Measurements from ENCODE around the gene ACACB.

Gene ACACB

DNA sequence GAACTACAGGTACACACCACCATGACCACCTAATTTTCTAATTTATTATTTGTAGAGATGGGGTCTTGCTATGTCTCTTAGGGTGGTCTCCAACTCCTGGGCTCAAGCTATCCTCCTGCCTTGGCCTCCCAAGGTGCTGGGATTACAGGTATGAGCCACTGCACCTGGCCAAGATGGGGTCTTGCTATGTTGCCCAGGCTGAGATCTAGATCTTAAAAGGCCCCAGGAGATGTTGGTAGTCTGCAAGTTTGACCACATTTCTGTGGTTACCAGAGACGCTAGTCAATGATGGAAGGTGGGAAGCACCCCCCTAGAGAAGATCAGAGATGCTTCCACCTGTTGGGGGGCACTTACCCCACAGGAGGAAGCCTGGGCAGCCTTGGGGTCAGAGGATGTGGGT, 158.0 kb downstream of the ACACB start:
- no peak overlapping the region for H3K4me3 ChIP-seq (ENCODE audit: low read depth in 1 of 2, low read length in 2 of 2)

DNA sequence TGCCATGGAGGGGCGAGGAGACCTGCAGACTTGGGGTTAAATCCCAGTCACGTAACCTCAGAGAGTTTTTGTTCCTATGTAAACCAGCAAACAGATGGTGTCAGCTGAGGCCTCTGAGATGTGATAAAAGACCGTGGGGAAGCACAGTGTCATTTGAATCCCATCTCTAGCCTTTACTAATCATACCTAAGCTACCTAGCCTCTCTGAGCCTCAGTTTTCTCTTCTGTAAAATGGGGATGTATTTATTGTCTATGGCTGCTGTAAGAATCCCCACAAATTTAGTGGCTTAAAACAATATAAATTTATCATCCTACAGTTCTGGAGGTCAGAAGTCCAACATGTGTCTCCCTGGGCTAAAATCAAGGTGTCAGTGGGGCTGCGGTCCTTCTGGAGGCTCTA, 158.8 kb downstream of the ACACB start:
- Histone ChIP-seq H3K27ac (ENCODE audit: low read depth, low read length) (no peak overlapping the region), H3K36me3 (ENCODE audit: insufficient read depth, low read length) (no peaks in the 10 kb centered on the region), H3K9me3 (ENCODE audit: low read length) (no peaks in the 10 kb centered on the region), H3K27me3 (ENCODE audit: control insufficient read depth in 1 of 2, insufficient read depth in 2 of 2, low read length in 2 of 2) (no peaks in the 10 kb centered on the region), H3K4me3 (ENCODE audit: low read depth in 1 of 2, low read length in 2 of 2) (no peak overlapping the region), H3K4me1 (ENCODE audit: insufficient read depth, low read length) (peaks cover 21% of the 10 kb centered on the region), H3K9ac (ENCODE audit: low read length) (no peak overlapping the region)

More for the DNA sequence above, 158.0 kb downstream of the ACACB start:
- Histone ChIP-seq H3K4me1 (ENCODE audit: insufficient read depth, low read length) (peaks cover 22% of the 10 kb centered on the region), H3K9me3 (ENCODE audit: low read length) (no peaks in the 10 kb centered on the region), H3K36me3 (ENCODE audit: insufficient read depth, low read length) (no peaks in the 10 kb centered on the region), H3K9ac (ENCODE audit: low read length) (no peak overlapping the region), H3K27me3 (ENCODE audit: control insufficient read depth in 1 of 2, insufficient read depth in 2 of 2, low read length in 2 of 2) (no peaks in the 10 kb centered on the region), H3K27ac (ENCODE audit: low read depth, low read length) (no peak overlapping the region)

DNA sequence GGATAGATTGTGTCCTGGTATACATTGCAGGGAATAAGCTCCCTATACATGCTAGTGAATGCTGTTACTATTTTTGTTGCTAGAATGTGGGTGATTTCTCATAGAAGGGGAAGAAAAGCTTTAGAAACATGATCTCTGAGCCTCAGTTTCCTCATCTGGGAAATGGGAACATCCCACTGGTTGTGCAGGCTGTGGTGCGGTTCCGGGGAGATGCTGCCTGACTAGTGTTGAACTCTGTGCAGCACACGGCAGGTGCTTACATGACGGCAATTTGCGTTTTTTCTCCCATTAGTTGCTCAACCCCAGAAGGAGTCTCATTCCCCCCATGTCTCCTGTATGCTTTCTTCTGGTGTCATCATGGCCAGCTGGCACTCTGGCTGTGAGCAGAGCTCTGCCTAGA, 159.8 kb downstream of the ACACB start:
- Histone ChIP-seq H3K4me3 (ENCODE audit: low read depth in 1 of 2, low read length in 2 of 2) (no peak overlapping the region), H3K36me3 (ENCODE audit: insufficient read depth, low read length) (no peaks in the 10 kb centered on the region), H3K27me3 (ENCODE audit: control insufficient read depth in 1 of 2, insufficient read depth in 2 of 2, low read length in 2 of 2) (no peaks in the 10 kb centered on the region), H3K9ac (ENCODE audit: low read length) (no peak overlapping the region), H3K9me3 (ENCODE audit: low read length) (no peaks in the 10 kb centered on the region), H3K4me1 (ENCODE audit: insufficient read depth, low read length) (peaks cover 21% of the 10 kb centered on the region), H3K27ac (ENCODE audit: low read depth, low read length) (no peak overlapping the region)

DNA sequence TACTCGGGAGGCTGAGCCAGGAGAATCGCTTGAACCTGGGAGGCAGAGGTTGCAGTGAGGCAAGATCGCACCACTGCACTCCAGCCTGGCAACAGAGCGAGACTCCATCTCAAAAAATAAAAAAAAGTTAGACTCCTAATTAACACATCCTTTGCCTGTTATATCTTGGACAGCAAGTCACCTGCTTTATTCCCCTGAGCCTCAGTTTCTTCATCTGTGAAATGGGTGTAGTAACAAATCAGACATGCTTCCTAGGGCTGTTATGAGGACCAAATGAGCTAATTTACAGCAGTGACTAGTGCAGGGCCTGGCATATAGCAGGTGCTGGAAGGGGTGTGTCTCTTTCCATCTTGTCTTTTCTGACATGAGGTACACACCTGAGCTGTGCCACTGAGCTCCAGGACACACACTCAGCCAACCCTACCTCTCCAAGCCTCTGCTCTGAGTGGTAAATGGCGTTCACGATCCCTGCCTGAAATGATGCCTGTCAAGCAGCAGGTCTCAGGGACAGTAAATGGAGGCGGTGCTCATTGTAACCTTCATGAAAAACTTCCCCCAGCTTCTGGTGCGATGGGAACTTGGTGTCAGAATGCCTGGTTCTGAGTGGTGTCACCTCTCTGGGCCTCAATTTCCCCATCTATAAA, 161.0 kb downstream of the ACACB start:
- H3K27me3 ChIP-seq (ENCODE audit: control insufficient read depth in 1 of 2, insufficient read depth in 2 of 2, low read length in 2 of 2): no peaks in the 10 kb centered on the region
- no peak overlapping the region for H3K9ac ChIP-seq (ENCODE audit: low read length)
- peaks cover 21% of the 10 kb centered on the region for H3K4me1 ChIP-seq (ENCODE audit: insufficient read depth, low read length)
- H3K9me3 ChIP-seq (ENCODE audit: low read length): no peaks in the 10 kb centered on the region
- H3K27ac ChIP-seq (ENCODE audit: low read depth, low read length): no peak overlapping the region
- no peak overlapping the region for H3K4me3 ChIP-seq (ENCODE audit: low read depth in 1 of 2, low read length in 2 of 2)
- H3K36me3 ChIP-seq (ENCODE audit: insufficient read depth, low read length): no peaks in the 10 kb centered on the region

DNA sequence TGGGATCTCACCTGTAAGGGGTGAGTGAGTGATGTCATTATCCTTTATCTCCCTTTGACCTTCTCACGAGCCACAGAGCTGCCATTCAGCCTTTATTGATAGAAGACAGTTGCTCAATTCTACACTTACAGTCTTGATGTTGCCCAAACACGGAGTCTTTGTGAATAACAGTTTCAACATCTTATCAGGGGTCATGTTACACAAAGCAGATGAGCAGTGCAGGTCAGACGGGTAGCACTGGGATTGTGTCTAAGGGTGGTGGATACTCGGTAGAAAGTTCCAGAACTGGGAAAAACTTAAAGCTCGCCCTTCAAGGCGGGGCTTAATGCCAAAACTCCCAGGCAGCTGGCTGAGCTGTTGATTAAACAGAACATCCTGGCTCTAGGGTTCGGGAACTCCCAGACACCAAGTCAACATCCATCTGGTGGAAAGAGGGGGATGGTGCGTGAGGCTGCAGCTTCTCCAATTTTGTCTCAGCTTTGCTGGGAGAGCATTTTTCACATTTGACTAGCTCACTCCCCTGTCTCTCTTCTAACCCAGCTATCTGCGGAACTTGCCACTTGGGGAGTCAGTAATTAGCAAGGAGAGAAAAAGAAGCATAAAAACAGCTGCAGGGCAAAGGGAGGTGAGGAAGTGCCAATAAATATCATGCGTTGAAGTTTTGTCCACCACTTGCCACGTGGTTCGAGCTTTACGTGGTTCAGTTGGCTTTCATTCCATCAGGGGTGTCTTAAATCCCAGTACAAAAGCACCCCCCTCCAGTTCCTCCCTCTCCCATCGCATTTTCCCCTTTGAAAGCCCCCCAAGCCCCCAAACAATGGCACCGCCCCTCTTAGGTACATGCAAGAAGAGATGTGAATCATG, 161.7 kb downstream of the ACACB start:
- H3K27ac ChIP-seq (ENCODE audit: low read depth, low read length): peak overlapping the region; percentile 14
- peak overlapping the region in 1 of 2 donors; percentile 18 for H3K4me3 ChIP-seq (ENCODE audit: low read depth in 1 of 2, low read length in 2 of 2)
- peaks cover 21% of the 10 kb centered on the region for H3K4me1 ChIP-seq (ENCODE audit: insufficient read depth, low read length)
- H3K36me3 ChIP-seq (ENCODE audit: insufficient read depth, low read length): no peaks in the 10 kb centered on the region
- H3K9me3 ChIP-seq (ENCODE audit: low read length): no peaks in the 10 kb centered on the region
- H3K27me3 ChIP-seq (ENCODE audit: control insufficient read depth in 1 of 2, insufficient read depth in 2 of 2, low read length in 2 of 2): no peaks in the 10 kb centered on the region
- H3K9ac ChIP-seq (ENCODE audit: low read length): no peak overlapping the region

DNA sequence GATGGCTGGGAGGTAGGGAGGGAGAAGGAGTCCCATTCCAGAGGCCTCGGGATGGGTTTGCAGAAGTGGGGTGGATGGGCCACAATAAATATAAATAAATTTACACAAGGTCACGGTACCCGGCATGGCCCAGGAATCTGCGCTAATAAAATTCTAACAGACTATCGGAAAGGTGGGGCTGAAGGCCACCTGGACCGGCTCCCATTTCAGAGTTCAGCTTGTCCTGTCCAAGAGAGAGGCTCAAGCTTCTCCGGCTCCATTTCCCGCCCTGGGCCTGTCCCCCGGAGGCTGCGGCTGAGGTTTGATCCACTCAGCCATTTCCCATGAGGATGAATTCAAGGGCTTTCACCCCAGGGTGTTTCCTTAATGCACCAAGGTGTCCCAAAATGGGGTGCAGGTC, 162.5 kb downstream of the ACACB start:
- Histone ChIP-seq H3K36me3 (ENCODE audit: insufficient read depth, low read length) (no peaks in the 10 kb centered on the region), H3K27ac (ENCODE audit: low read depth, low read length) (peak overlapping the region; percentile 14), H3K9ac (ENCODE audit: low read length) (no peak overlapping the region), H3K27me3 (ENCODE audit: control insufficient read depth in 1 of 2, insufficient read depth in 2 of 2, low read length in 2 of 2) (no peaks in the 10 kb centered on the region), H3K4me3 (ENCODE audit: low read depth in 1 of 2, low read length in 2 of 2) (peak overlapping the region in 1 of 2 donors; percentile 18), H3K4me1 (ENCODE audit: insufficient read depth, low read length) (peaks cover 21% of the 10 kb centered on the region), H3K9me3 (ENCODE audit: low read length) (no peaks in the 10 kb centered on the region)

DNA sequence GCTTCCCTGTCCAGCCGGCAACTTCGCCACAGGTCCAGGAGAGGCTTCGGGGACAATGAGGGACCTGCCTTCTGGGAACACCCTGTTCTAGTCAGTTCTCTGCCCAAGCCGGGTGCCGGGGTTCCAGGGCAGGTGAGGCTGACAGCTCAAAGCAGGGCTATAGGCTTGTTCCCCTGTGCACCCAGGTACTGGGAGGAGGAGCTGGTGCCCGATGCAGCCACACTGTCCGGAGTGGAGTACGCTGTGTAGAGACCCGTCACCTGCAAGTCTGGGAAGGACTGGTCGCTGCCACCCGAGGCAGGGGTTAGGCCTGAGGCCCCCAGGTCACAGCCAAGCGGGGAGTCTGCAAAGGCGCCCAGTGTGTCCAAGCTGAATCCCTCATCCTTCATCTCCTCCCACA, 163.1 kb downstream of the ACACB start:
- Histone ChIP-seq H3K27ac (ENCODE audit: low read depth, low read length) (no peak overlapping the region), H3K9me3 (ENCODE audit: low read length) (no peaks in the 10 kb centered on the region), H3K4me1 (ENCODE audit: insufficient read depth, low read length) (peaks cover 21% of the 10 kb centered on the region), H3K9ac (ENCODE audit: low read length) (no peak overlapping the region), H3K36me3 (ENCODE audit: insufficient read depth, low read length) (no peaks in the 10 kb centered on the region), H3K27me3 (ENCODE audit: control insufficient read depth in 1 of 2, insufficient read depth in 2 of 2, low read length in 2 of 2) (no peaks in the 10 kb centered on the region), H3K4me3 (ENCODE audit: low read depth in 1 of 2, low read length in 2 of 2) (no peak overlapping the region)

DNA sequence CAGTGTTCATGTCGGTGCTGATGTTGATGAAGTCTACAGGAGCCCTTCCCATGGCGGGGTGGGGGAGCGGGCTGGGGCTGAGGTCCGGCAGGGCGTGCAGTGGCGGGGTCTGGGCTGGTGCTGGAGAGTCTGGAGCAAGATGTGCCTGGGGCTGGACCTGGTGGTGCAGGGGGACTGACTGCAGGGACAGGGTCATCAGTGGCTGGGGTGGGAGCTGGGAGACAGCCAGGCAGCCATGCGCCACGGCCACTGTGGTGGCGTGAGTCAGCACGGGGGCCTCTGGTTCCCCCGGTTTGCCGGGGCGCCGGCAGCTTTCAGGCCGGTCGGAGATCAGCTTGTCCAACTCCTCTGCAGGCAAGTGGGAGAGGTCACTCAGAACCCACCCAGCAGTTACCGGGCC, 165.1 kb downstream of the ACACB start:
- Histone ChIP-seq H3K27ac (ENCODE audit: low read depth, low read length) (no peak overlapping the region), H3K27me3 (ENCODE audit: control insufficient read depth in 1 of 2, insufficient read depth in 2 of 2, low read length in 2 of 2) (no peaks in the 10 kb centered on the region), H3K9me3 (ENCODE audit: low read length) (no peaks in the 10 kb centered on the region), H3K9ac (ENCODE audit: low read length) (no peak overlapping the region), H3K4me3 (ENCODE audit: low read depth in 1 of 2, low read length in 2 of 2) (no peak overlapping the region), H3K4me1 (ENCODE audit: insufficient read depth, low read length) (peaks cover 21% of the 10 kb centered on the region), H3K36me3 (ENCODE audit: insufficient read depth, low read length) (no peaks in the 10 kb centered on the region)

DNA sequence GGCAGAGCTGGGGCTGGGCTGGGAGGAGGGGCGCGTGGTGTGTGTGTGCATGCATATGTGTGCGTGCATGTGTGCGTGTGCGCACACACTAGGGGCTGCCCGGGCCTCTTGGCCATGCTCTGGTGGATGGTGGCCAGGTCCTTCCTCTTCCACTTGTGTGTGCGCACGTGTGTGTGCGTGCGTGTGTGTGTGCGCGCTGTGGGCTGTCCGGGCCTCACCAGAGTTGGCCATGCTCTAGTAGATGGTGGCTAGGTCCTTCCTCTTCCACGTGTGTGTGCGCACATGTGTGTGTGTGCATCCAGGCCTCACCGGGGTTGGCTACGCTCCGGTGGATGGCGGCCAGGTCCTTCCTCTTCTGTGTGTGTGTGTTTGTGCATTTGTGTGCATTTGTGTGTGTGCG, 168.0 kb downstream of the ACACB start:
- no peaks in the 10 kb centered on the region for H3K27me3 ChIP-seq (ENCODE audit: control insufficient read depth in 1 of 2, insufficient read depth in 2 of 2, low read length in 2 of 2)
- no peaks in the 10 kb centered on the region for H3K36me3 ChIP-seq (ENCODE audit: insufficient read depth, low read length)
- H3K4me1 ChIP-seq (ENCODE audit: insufficient read depth, low read length): peaks cover 4% of the 10 kb centered on the region
- no peak overlapping the region for H3K27ac ChIP-seq (ENCODE audit: low read depth, low read length)
- H3K9ac ChIP-seq (ENCODE audit: low read length): no peak overlapping the region
- no peak overlapping the region for H3K4me3 ChIP-seq (ENCODE audit: low read depth in 1 of 2, low read length in 2 of 2)
- H3K9me3 ChIP-seq (ENCODE audit: low read length): no peaks in the 10 kb centered on the region

DNA sequence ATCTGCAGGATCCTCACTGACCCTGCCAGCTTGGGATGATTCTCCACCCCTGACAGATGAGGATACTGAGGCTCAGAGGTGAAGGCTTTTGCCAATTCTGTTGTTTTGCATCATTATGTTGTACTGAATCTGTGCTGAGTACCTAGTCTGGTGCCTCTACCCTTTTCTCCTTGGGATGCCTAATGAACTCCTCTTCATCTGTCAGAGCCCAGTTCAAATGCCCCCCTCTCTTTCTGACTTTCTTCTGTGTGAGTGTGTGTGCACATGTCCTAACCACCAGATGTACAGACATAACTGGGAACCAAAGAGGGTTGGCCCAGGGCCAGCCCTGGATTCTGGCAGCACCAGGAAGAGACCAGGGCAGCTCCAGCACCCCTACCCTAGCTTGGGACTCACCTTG, 169.9 kb downstream of the ACACB start:
- H3K9ac ChIP-seq (ENCODE audit: low read length): no peak overlapping the region
- no peak overlapping the region for H3K27ac ChIP-seq (ENCODE audit: low read depth, low read length)
- peaks cover 8% of the 10 kb centered on the region for H3K4me1 ChIP-seq (ENCODE audit: insufficient read depth, low read length)
- H3K9me3 ChIP-seq (ENCODE audit: low read length): no peaks in the 10 kb centered on the region
- no peak overlapping the region for H3K4me3 ChIP-seq (ENCODE audit: low read depth in 1 of 2, low read length in 2 of 2)
- H3K27me3 ChIP-seq (ENCODE audit: control insufficient read depth in 1 of 2, insufficient read depth in 2 of 2, low read length in 2 of 2): no peaks in the 10 kb centered on the region
- no peaks in the 10 kb centered on the region for H3K36me3 ChIP-seq (ENCODE audit: insufficient read depth, low read length)

DNA sequence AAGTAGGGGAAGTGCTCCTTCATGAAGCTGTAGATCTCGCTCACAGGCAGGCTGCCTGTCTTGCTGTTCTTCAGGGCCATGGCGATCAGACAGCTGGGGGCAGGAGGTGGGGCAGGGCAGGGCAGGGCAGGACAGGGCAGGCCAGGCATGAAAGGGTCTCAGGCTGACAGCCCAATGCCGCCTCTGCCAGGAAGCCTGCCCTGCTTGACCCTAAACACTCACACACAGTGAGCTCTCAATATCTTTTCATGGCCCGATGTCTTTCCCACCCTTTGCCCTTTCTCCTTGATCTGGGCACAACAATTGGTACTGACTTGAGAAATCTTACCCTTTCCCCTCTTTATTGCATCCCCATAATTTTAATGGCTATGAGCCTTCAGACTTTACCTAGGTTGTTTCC, 170.3 kb downstream of the ACACB start:
- Histone ChIP-seq H3K9ac (ENCODE audit: low read length) (no peak overlapping the region), H3K36me3 (ENCODE audit: insufficient read depth, low read length) (no peaks in the 10 kb centered on the region), H3K4me3 (ENCODE audit: low read depth in 1 of 2, low read length in 2 of 2) (no peak overlapping the region), H3K27me3 (ENCODE audit: control insufficient read depth in 1 of 2, insufficient read depth in 2 of 2, low read length in 2 of 2) (no peaks in the 10 kb centered on the region), H3K27ac (ENCODE audit: low read depth, low read length) (no peak overlapping the region), H3K4me1 (ENCODE audit: insufficient read depth, low read length) (peaks cover 9% of the 10 kb centered on the region), H3K9me3 (ENCODE audit: low read length) (no peaks in the 10 kb centered on the region)

DNA sequence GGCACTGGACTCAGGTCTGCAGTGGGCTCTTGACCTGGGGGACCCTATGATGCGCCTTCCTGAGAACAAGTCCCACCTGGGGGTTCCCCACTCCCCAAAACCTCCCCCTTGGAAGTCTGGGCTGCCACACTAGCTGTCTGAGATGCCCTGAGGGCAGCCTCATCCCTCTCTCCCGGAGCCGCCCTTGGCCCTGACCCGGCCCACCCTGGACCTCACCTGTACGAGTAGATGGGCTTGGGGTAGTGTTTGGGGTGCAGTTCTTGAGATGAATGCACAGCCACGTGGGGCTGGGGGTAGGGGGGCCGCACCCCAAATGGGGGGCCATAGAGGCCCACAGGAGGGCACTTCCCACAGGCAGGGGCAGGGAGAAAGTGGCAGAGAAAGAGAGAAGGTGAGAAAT, 170.8 kb downstream of the ACACB start:
- Histone ChIP-seq H3K4me1 (ENCODE audit: insufficient read depth, low read length) (peaks cover 13% of the 10 kb centered on the region), H3K4me3 (ENCODE audit: low read depth in 1 of 2, low read length in 2 of 2) (no peak overlapping the region), H3K9ac (ENCODE audit: low read length) (no peak overlapping the region), H3K36me3 (ENCODE audit: insufficient read depth, low read length) (no peaks in the 10 kb centered on the region), H3K27me3 (ENCODE audit: control insufficient read depth in 1 of 2, insufficient read depth in 2 of 2, low read length in 2 of 2) (no peaks in the 10 kb centered on the region), H3K27ac (ENCODE audit: low read depth, low read length) (no peak overlapping the region), H3K9me3 (ENCODE audit: low read length) (no peaks in the 10 kb centered on the region)
